RWPE1 (cell line): ENCODE data around the gene RFX8.

Source experiments
- CTCF ChIA-PET: fragments of 350-600 bp; sonication (Branson Sonifier 250); formaldehyde crosslinking; extraction: SDS; loops from one replicate; lab custom pipeline; 2021; lab: Yijun Ruan, JAX
- POLR2A ChIA-PET: fragments of 400-600 bp; formaldehyde crosslinking; extraction: SDS; loops from one replicate; lab custom pipeline; 2020; ENCODE audit warnings: antibody characterized with exemption; ENCODE audit not compliant: low non-redundant PET; lab: Yijun Ruan, JAX
- DNase-seq: peaks from one replicate; pipeline ENCODE4 v3.0.0; 2012; ENCODE audit warnings: low spot score
- H3K27ac ChIP-seq: fragments of 450-650 bp; 2 replicates; pipeline ENCODE4 v1.5.1; 2017
- CTCF ChIP-seq: fragments of 450-650 bp; conservative IDR thresholded peaks from 2 replicates; pipeline ENCODE4 v1.5.1; 2017; ENCODE audit warnings: low read depth, mild to moderate bottlenecking

RFX8 gene

GRCh38 chr2:101399021-101399799, 75.7 kb downstream of the RFX8 start:
- ChIA-PET CTCF (no interaction called here), POLR2A (interaction anchor here (0.5 kb wide), 1 partner anchor 8 kb away, joined by 6 read pairs; no protein-coding TSS in a partner anchor)
- H3K27ac ChIP-seq, result no peak overlapping the region
- DNase-seq, result no peak
- TF ChIP-seq CTCF, result no peak

- TF ChIP-seq CTCF, result no peak
- DNase-seq, result no peak
These were observed 76.6 kb downstream of the RFX8 start for GRCh38 chr2:101398116-101398821.

DNA sequence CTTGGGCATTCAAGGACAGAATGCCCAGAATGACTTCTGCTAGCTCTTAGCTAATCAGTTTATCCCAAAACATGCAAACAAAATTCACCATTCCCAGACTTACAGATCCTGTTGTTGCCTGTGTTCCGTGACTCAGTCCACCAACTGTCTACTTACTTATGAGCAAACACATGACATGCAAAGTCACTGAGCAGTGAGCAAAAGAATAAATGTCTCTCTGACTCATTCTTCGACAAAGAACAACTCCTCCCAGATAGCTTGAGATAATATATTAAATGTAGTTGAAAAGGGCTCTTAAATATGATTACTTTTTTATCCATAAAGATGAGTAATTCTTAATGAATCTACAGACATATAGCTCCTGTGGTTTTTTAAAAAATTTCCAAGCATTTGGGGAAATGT, 78.6 kb downstream of the RFX8 start:
- ChIA-PET CTCF (interaction anchor here (0.8 kb wide), 1 partner anchor 54 kb away, joined by 4 read pairs; no protein-coding TSS in a partner anchor), POLR2A (interaction anchor here (0.6 kb wide), 1 partner anchor 89 kb away, joined by 3 read pairs; no protein-coding TSS in a partner anchor)
- peak overlapping the region; percentile 93 for H3K27ac ChIP-seq
- no peak for TF ChIP-seq CTCF
- DNase-seq, result peak; percentile 81

More at GRCh38 chr2:101398116-101398821, 76.6 kb downstream of the RFX8 start:
- ChIA-PET CTCF (no interaction called here), POLR2A (no interaction called here)
- 0 out of 2 replicates have a peak overlapping the region, but pooled peaks have one; percentile 7 for H3K27ac ChIP-seq

DNA sequence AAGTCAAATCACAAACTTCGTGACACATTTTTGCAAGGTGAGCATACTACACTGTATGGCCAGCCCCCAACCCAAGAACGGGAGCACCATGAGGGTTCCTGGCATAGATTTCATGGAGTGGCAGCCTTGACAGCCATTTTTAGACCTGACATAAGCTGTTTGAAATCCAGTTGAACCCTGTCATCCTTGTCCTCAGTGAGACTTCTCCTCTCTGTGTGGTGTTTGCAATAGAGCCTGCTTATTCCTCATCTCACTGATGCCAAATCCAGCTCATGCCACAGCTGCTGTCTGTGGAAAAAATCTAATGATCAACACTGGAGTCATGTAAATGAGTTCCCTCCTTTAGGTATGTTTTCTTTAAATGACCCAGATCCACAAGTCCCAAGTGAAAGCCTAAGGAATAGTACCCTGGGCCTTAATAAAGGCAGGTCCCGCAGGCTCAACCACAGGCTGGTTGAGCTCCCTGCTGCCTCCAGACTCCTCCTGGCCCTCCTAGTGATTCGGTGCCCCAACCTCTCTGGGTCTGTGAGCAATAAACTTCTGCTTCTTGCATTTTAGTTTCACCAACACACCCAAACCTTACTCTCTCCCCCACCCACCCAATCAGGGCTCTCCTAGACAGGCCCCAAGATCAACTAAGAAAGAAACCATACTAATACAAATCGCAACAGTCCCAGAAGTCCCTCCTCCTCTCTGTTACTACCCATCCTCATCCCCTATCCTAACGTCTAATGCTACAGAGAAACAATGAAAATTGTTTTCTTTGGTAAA, 79.2 kb downstream of the RFX8 start:
- TF ChIP-seq CTCF, result no peak
- ChIA-PET CTCF (interaction anchor here (0.6 to 0.8 kb wide), 2 partner anchors 53 to 287 kb away, joined by 3 to 4 read pairs; no protein-coding TSS in a partner anchor), POLR2A (no interaction called here)
- no peak for DNase-seq
- peak overlapping the region; percentile 93 for H3K27ac ChIP-seq

DNA sequence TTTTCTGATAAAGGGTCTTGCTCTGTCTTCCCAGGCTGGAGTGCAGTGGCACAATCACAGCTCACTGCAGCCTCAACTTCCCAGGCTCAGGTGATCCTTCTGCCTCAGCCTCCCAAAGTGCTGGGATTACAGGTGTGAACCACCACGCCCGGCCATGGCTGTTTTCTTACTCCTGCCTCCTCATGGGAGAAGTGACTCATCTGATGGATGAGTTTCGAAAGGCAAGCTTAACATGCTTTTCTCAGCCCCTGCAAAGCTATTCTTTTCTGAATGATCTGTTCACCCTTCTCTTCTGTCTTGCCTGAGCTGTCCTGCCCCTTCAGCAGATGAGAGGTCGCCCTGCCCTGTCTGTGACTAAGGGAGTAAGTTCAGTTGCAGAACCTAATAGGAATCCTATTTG, 86.7 kb downstream of the RFX8 start:
- CTCF ChIA-PET, result interaction anchor here (0.7 to 3.3 kb wide), 3 partner anchors 46 to 1569 kb away, joined by 3 to 29 read pairs (median 4); no protein-coding TSS in a partner anchor
- DNase-seq, result peak; percentile 66
- peak overlapping the region; percentile 39; the same call in 1 of the 2 replicates for H3K27ac ChIP-seq
- POLR2A ChIA-PET, result no interaction called here
- no peak for TF ChIP-seq CTCF
